ENCODE data around the gene CYP19A1.

Gene CYP19A1

GRCh38 chr15:51322621-51323296, 15.6 kb downstream of the CYP19A1 start:
- no peak for FAIRE-seq

GRCh38 chr15:51321316-51321715, 17.1 kb downstream of the CYP19A1 start:
- no peak for FAIRE-seq

- FAIRE-seq, result no peak
These were observed 17.6 kb downstream of the CYP19A1 start for GRCh38 chr15:51320843-51321242.

GRCh38 chr15:51319539-51319938, 18.9 kb downstream of the CYP19A1 start:
- FAIRE-seq, result no peak

GRCh38 chr15:51318382-51319150, 19.8 kb downstream of the CYP19A1 start:
- FAIRE-seq, result no peak

- no peak for FAIRE-seq
These were observed 21.8 kb downstream of the CYP19A1 start for GRCh38 chr15:51316636-51317035.

GRCh38 chr15:51315726-51316125, 22.7 kb downstream of the CYP19A1 start:
- no peak for FAIRE-seq

GRCh38 chr15:51314391-51315337, 23.7 kb downstream of the CYP19A1 start:
- no peak for FAIRE-seq

GRCh38 chr15:51313644-51314280, 24.6 kb downstream of the CYP19A1 start:
- FAIRE-seq, result no peak

GRCh38 chr15:51313074-51313393, 25.4 kb downstream of the CYP19A1 start:
- FAIRE-seq, result no peak

GRCh38 chr15:51312166-51313073, 26.0 kb downstream of the CYP19A1 start:
- no peak for FAIRE-seq

GRCh38 chr15:51311510-51311909, 26.9 kb downstream of the CYP19A1 start:
- no peak for FAIRE-seq

GRCh38 chr15:51310064-51310463, 28.3 kb downstream of the CYP19A1 start:
- FAIRE-seq, result no peak

GRCh38 chr15:51307811-51308210, 30.6 kb downstream of the CYP19A1 start:
- no peak for FAIRE-seq

GRCh38 chr15:51307325-51307724, 31.1 kb downstream of the CYP19A1 start:
- FAIRE-seq, result no peak

- FAIRE-seq, result no peak
These were observed 34.9 kb downstream of the CYP19A1 start for GRCh38 chr15:51303462-51303980.

- no peak for FAIRE-seq
These were observed 35.9 kb downstream of the CYP19A1 start for GRCh38 chr15:51302480-51302879.

GRCh38 chr15:51299187-51300015, 39.0 kb downstream of the CYP19A1 start:
- no peak for FAIRE-seq

GRCh38 chr15:51298620-51299019, 39.8 kb downstream of the CYP19A1 start:
- FAIRE-seq, result no peak

- FAIRE-seq, result no peak
These were observed 47.7 kb downstream of the CYP19A1 start for GRCh38 chr15:51290720-51291119.

- no peak for FAIRE-seq
These were observed 49.1 kb downstream of the CYP19A1 start for GRCh38 chr15:51289290-51289689.
